Epithelial cell of esophagus (primary cell): Measurements from ENCODE around the gene FAXDC2.

Experiments
- DNase-seq: peaks from one replicate; pipeline ENCODE4 v3.0.0; 2010; ENCODE audit warnings: low read depth
- H3K4me3 ChIP-seq: 2 replicates; pipeline ENCODE4 v1.5.1; 2011; ENCODE audit warnings: mild to moderate bottlenecking, low read length, control low read depth
- TF ChIP-seq, protein P1 (sequence below): IDR thresholded peaks from 2 replicates; pipeline ENCODE4 v1.5.1; 2011; ENCODE audit warnings: low read depth, mild to moderate bottlenecking, low read length, control low read depth, inconsistent platforms; ENCODE audit not compliant: insufficient read depth; ENCODE audit errors: missing control alignments

The FAXDC2 gene

DNA sequence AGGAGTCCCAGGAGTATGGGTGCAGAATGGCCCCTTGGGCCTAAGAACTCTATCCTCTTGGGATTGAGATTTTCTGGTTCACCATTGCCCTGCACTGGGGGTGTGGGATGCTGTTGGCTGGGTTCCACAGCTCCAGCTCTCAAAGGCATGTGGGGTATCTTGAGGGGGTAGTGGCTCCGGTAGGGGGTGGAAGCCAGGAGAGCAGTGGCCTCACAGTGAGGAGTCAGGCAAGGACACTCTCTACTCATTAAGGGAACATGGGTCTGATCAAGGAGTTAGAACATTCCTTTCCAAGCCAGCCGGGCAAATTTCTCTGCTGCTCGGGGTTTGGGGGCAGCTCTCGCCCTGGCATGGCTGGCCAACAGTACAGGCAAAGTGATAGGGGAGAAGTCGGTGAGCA is 62.2 kb downstream of the FAXDC2 start:
- TF ChIP-seq, protein P1, sequence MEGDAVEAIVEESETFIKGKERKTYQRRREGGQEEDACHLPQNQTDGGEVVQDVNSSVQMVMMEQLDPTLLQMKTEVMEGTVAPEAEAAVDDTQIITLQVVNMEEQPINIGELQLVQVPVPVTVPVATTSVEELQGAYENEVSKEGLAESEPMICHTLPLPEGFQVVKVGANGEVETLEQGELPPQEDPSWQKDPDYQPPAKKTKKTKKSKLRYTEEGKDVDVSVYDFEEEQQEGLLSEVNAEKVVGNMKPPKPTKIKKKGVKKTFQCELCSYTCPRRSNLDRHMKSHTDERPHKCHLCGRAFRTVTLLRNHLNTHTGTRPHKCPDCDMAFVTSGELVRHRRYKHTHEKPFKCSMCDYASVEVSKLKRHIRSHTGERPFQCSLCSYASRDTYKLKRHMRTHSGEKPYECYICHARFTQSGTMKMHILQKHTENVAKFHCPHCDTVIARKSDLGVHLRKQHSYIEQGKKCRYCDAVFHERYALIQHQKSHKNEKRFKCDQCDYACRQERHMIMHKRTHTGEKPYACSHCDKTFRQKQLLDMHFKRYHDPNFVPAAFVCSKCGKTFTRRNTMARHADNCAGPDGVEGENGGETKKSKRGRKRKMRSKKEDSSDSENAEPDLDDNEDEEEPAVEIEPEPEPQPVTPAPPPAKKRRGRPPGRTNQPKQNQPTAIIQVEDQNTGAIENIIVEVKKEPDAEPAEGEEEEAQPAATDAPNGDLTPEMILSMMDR = no peak
- DNase-seq = no peak
- no peak overlapping the region for H3K4me3 ChIP-seq

- TF ChIP-seq, protein P1 = no peak
- no peak for DNase-seq
- no peak overlapping the region for H3K4me3 ChIP-seq
Observed at GRCh38 chr5:154786414-154786813, 64.0 kb downstream of the FAXDC2 start.

DNA sequence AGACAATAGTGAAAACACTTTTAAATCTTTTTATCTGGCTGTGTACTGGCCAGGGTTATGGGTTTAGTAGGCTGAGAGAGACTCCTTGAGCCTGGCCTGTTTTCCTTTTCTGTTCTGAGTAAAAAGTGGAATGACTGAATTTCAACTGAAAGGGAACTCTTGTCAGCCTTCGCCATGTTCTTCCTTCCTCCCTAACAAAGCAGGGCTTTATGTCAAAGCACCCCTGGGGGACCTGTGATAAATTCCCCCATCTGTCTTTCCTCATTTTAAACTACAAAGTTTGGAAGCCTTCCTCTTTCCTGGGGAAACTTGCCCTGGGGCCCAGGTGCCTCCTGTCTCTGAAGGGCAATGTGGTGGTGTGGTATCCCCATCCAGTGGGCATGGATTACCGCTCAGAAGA is 65.5 kb downstream of the FAXDC2 start:
- TF ChIP-seq, protein P1 = no peak
- no peak for DNase-seq
- H3K4me3 ChIP-seq = no peak overlapping the region

- no peak for DNase-seq
- TF ChIP-seq, protein P1 = no peak
Observed at GRCh38 chr5:154783774-154784460, 66.5 kb downstream of the FAXDC2 start.

GRCh38 chr5:154782812-154783592 is 67.4 kb downstream of the FAXDC2 start:
- TF ChIP-seq, protein P1 = no peak
- DNase-seq = no peak
- no peak overlapping the region for H3K4me3 ChIP-seq

More at GRCh38 chr5:154783774-154784460, 66.5 kb downstream of the FAXDC2 start:
- no peak overlapping the region for H3K4me3 ChIP-seq

DNA sequence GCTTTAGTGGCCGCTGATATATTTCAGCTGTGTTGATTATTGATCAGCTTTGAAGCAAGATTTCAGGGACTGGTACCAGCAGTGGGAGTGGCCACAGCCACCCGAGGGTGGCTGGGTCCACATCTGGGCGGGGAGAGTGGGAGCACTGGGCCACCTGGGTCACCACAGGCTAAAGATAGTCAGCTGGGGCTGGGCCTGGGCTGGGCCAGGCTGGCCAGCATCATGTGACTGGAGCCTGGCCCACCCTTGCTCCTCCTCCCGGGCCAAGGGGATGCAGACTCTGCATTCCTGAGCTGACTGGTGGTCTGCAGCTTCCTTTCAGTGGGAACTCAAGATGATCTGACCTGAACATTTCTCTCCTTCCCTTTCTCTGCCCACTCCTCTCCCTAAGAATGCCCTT is 68.1 kb downstream of the FAXDC2 start:
- no peak overlapping the region for H3K4me3 ChIP-seq
- DNase-seq = no peak
- TF ChIP-seq, protein P1 = no peak
